Immature natural killer cell (primary cell): ENCODE results near the gene SPOCK1. TPM values are rescaled to one million over a fixed set of nuclear protein-coding genes. Genes with fewer than 3 reads are reported as not detected.

ENCODE experiments used
- DNase-seq, 3 donors: peaks; one replicate each; pipeline ENCODE4 v3.0.0; 2022; ENCODE audit warnings: mixed read lengths in 1 of 3
- H3K27ac Mint-ChIP-seq, 6 donors: one replicate each; pipeline ENCODE4 v1.8.0; 2020; ENCODE audit warnings: mixed read lengths in 6 of 6, mild to moderate bottlenecking in 5 of 6, inconsistent platforms in 4 of 6, moderate library complexity in 3 of 6
- H3K27me3 Mint-ChIP-seq, 3 donors: one replicate each; pipeline ENCODE4 v1.8.0; 2020 to 2021; ENCODE audit warnings: low read depth in 3 of 3, mild to moderate bottlenecking in 3 of 3, mixed read lengths in 3 of 3, moderate library complexity in 3 of 3, inconsistent platforms in 1 of 3
- H3K36me3 Mint-ChIP-seq, 3 donors: one replicate each; pipeline ENCODE4 v1.8.0; 2020; ENCODE audit warnings: mixed read lengths in 3 of 3, inconsistent platforms in 2 of 3, mild to moderate bottlenecking in 2 of 3
- H3K4me1 Mint-ChIP-seq, 2 donors: one replicate each; pipeline ENCODE4 v1.8.0; 2020; ENCODE audit warnings: inconsistent platforms in 2 of 2, mild to moderate bottlenecking in 2 of 2, mixed read lengths in 2 of 2, moderate library complexity in 1 of 2
- H3K4me3 Mint-ChIP-seq, 5 donors: one replicate each; pipeline ENCODE4 v1.8.0; 2020; ENCODE audit warnings: mild to moderate bottlenecking in 5 of 5, mixed read lengths in 5 of 5, inconsistent platforms in 3 of 5, moderate library complexity in 3 of 5
- H3K9me3 Mint-ChIP-seq, 6 donors: one replicate each; pipeline ENCODE4 v1.8.0; 2020; ENCODE audit warnings: mild to moderate bottlenecking in 6 of 6, mixed read lengths in 6 of 6, inconsistent platforms in 4 of 6, moderate library complexity in 3 of 6
- polyA plus RNA-seq, 3 donors: library from polyadenylated mRNA; unstranded; fragments of 300-500 nt; fragmentation: Illumina TruSeq; gene quantifications; one replicate each; pipeline ENCODE4 v1.2.3, GENCODE V29; 2021

Gene SPOCK1
- polyA plus RNA-seq, 3 donors from 2014 or later, result not detected

- no peak overlapping the region for H3K4me3 Mint-ChIP-seq
- no peak overlapping the region for H3K27ac Mint-ChIP-seq
- DNase-seq, result no peak
- H3K27me3 Mint-ChIP-seq, result no peaks in the 10 kb centered on the region
- no peaks in the 10 kb centered on the region for H3K36me3 Mint-ChIP-seq
- H3K4me1 Mint-ChIP-seq, result no peaks in the 10 kb centered on the region
- peaks cover 0 to 4% (median 0%) of the 10 kb centered on the region in 6 donors for H3K9me3 Mint-ChIP-seq
Measured at GRCh38 chr5:137022725-137023124, 476.4 kb downstream of the SPOCK1 start.

- Mint-ChIP-seq H3K9me3 (peaks cover 0 to 4% (median 0%) of the 10 kb centered on the region in 6 donors), H3K36me3 (no peaks in the 10 kb centered on the region), H3K4me3 (no peak overlapping the region), H3K27me3 (no peaks in the 10 kb centered on the region), H3K27ac (no peak overlapping the region), H3K4me1 (no peaks in the 10 kb centered on the region)
- no peak for DNase-seq
Measured at GRCh38 chr5:137022043-137022442, 477.1 kb downstream of the SPOCK1 start.

GRCh38 chr5:137019229-137019628 lies 479.9 kb downstream of the SPOCK1 start:
- no peaks in the 10 kb centered on the region for H3K27me3 Mint-ChIP-seq
- no peaks in the 10 kb centered on the region for H3K4me1 Mint-ChIP-seq
- H3K4me3 Mint-ChIP-seq, result no peak overlapping the region

GRCh38 chr5:137016783-137017324 lies 482.3 kb downstream of the SPOCK1 start:
- Mint-ChIP-seq H3K4me1 (no peaks in the 10 kb centered on the region), H3K27ac (no peak overlapping the region), H3K9me3 (peaks cover 0 to 8% (median 0%) of the 10 kb centered on the region in 6 donors), H3K4me3 (no peak overlapping the region), H3K36me3 (no peaks in the 10 kb centered on the region), H3K27me3 (no peaks in the 10 kb centered on the region)
- no peak for DNase-seq

More at GRCh38 chr5:137019229-137019628, 479.9 kb downstream of the SPOCK1 start:
- Mint-ChIP-seq H3K36me3 (no peaks in the 10 kb centered on the region), H3K9me3 (peaks cover 0 to 5% (median under 1%) of the 10 kb centered on the region in 6 donors), H3K27ac (no peak overlapping the region)
- DNase-seq, result no peak

GRCh38 chr5:137015540-137016116 lies 483.5 kb downstream of the SPOCK1 start:
- no peak overlapping the region for H3K4me3 Mint-ChIP-seq
- DNase-seq, result no peak
- no peak overlapping the region for H3K27ac Mint-ChIP-seq
- H3K4me1 Mint-ChIP-seq, result no peaks in the 10 kb centered on the region
- peaks cover 0 to 8% (median 0%) of the 10 kb centered on the region in 6 donors for H3K9me3 Mint-ChIP-seq
- no peaks in the 10 kb centered on the region for H3K27me3 Mint-ChIP-seq
- H3K36me3 Mint-ChIP-seq, result no peaks in the 10 kb centered on the region

- Mint-ChIP-seq H3K4me3 (no peak overlapping the region), H3K36me3 (no peaks in the 10 kb centered on the region)
Measured at GRCh38 chr5:137014731-137015130, 484.4 kb downstream of the SPOCK1 start.

GRCh38 chr5:137010226-137010625 lies 488.9 kb downstream of the SPOCK1 start:
- H3K27me3 Mint-ChIP-seq, result peaks cover 0 to 1% (median 0%) of the 10 kb centered on the region in 3 donors
- H3K9me3 Mint-ChIP-seq, result peaks cover 0 to 8% (median 0%) of the 10 kb centered on the region in 6 donors
- no peak overlapping the region for H3K27ac Mint-ChIP-seq
- H3K4me1 Mint-ChIP-seq, result no peaks in the 10 kb centered on the region
- H3K36me3 Mint-ChIP-seq, result no peaks in the 10 kb centered on the region
- no peak overlapping the region for H3K4me3 Mint-ChIP-seq
- no peak for DNase-seq

More at GRCh38 chr5:137014731-137015130, 484.4 kb downstream of the SPOCK1 start:
- no peak for DNase-seq
- Mint-ChIP-seq H3K9me3 (peaks cover 0 to 8% (median 0%) of the 10 kb centered on the region in 6 donors), H3K27me3 (no peaks in the 10 kb centered on the region), H3K27ac (no peak overlapping the region), H3K4me1 (no peaks in the 10 kb centered on the region)

- H3K4me1 Mint-ChIP-seq, result no peaks in the 10 kb centered on the region
- peaks cover 0 to 7% (median 2%) of the 10 kb centered on the region in 6 donors for H3K9me3 Mint-ChIP-seq
- H3K27me3 Mint-ChIP-seq, result peaks cover 0 to 2% (median 1%) of the 10 kb centered on the region in 3 donors
- H3K36me3 Mint-ChIP-seq, result no peaks in the 10 kb centered on the region
- DNase-seq, result no peak
- H3K4me3 Mint-ChIP-seq, result no peak overlapping the region
- no peak overlapping the region for H3K27ac Mint-ChIP-seq
Measured at GRCh38 chr5:137004279-137004678, 494.8 kb downstream of the SPOCK1 start.

GRCh38 chr5:137001026-137001569 lies 498.0 kb downstream of the SPOCK1 start:
- Mint-ChIP-seq H3K27ac (no peak overlapping the region), H3K4me1 (no peaks in the 10 kb centered on the region), H3K4me3 (no peak overlapping the region), H3K36me3 (no peaks in the 10 kb centered on the region), H3K27me3 (peaks cover 0 to 2% (median 1%) of the 10 kb centered on the region in 3 donors), H3K9me3 (peaks cover 1 to 12% (median 5%) of the 10 kb centered on the region in 6 donors)
- no peak for DNase-seq

- no peak overlapping the region for H3K27ac Mint-ChIP-seq
- no peaks in the 10 kb centered on the region for H3K36me3 Mint-ChIP-seq
- no peak overlapping the region for H3K4me3 Mint-ChIP-seq
- peaks cover 1 to 12% (median 5%) of the 10 kb centered on the region in 6 donors for H3K9me3 Mint-ChIP-seq
- peaks cover 0 to 2% (median 0%) of the 10 kb centered on the region in 3 donors for H3K27me3 Mint-ChIP-seq
- no peak for DNase-seq
- no peaks in the 10 kb centered on the region for H3K4me1 Mint-ChIP-seq
Measured at GRCh38 chr5:136999787-137000186, 499.3 kb downstream of the SPOCK1 start.

GRCh38 chr5:136998854-136999357 lies 500.2 kb downstream of the SPOCK1 start:
- no peak for DNase-seq
- no peaks in the 10 kb centered on the region for H3K36me3 Mint-ChIP-seq
- peaks cover 0 to 2% (median 0%) of the 10 kb centered on the region in 3 donors for H3K27me3 Mint-ChIP-seq
- H3K4me3 Mint-ChIP-seq, result no peak overlapping the region
- peaks cover 0 to 12% (median 4%) of the 10 kb centered on the region in 6 donors for H3K9me3 Mint-ChIP-seq
- H3K27ac Mint-ChIP-seq, result no peak overlapping the region
- no peaks in the 10 kb centered on the region for H3K4me1 Mint-ChIP-seq

GRCh38 chr5:136994154-136994553 lies 505.0 kb downstream of the SPOCK1 start:
- no peak for DNase-seq
- no peak overlapping the region for H3K4me3 Mint-ChIP-seq
- H3K9me3 Mint-ChIP-seq, result peaks cover 0 to 12% (median 4%) of the 10 kb centered on the region in 6 donors
- no peaks in the 10 kb centered on the region for H3K36me3 Mint-ChIP-seq
- H3K27me3 Mint-ChIP-seq, result peaks cover 0 to 1% (median 0%) of the 10 kb centered on the region in 3 donors
- no peak overlapping the region for H3K27ac Mint-ChIP-seq
- H3K4me1 Mint-ChIP-seq, result no peaks in the 10 kb centered on the region

GRCh38 chr5:136992796-136993489 lies 506.2 kb downstream of the SPOCK1 start:
- H3K9me3 Mint-ChIP-seq, result peaks cover 0 to 7% (median 1%) of the 10 kb centered on the region in 6 donors
- DNase-seq, result no peak
- no peaks in the 10 kb centered on the region for H3K36me3 Mint-ChIP-seq
- H3K4me3 Mint-ChIP-seq, result no peak overlapping the region
- H3K4me1 Mint-ChIP-seq, result no peaks in the 10 kb centered on the region
- no peak overlapping the region for H3K27ac Mint-ChIP-seq
- peaks cover 0 to 1% (median 0%) of the 10 kb centered on the region in 3 donors for H3K27me3 Mint-ChIP-seq
